Measurements from ENCODE around the gene AFF2. TPM values are rescaled to one million over a fixed set of nuclear protein-coding genes. Genes with fewer than 3 reads are reported as not detected.
"Not testable (repeated sequence)": the region's sequence is repeated elsewhere in the genome, so short reads cannot be mapped to it uniquely, and the experiment has no call there.

Gene AFF2
- total and polyA plus RNA-seq, 2 donors = 0.24 to 7.0 TPM

DNA sequence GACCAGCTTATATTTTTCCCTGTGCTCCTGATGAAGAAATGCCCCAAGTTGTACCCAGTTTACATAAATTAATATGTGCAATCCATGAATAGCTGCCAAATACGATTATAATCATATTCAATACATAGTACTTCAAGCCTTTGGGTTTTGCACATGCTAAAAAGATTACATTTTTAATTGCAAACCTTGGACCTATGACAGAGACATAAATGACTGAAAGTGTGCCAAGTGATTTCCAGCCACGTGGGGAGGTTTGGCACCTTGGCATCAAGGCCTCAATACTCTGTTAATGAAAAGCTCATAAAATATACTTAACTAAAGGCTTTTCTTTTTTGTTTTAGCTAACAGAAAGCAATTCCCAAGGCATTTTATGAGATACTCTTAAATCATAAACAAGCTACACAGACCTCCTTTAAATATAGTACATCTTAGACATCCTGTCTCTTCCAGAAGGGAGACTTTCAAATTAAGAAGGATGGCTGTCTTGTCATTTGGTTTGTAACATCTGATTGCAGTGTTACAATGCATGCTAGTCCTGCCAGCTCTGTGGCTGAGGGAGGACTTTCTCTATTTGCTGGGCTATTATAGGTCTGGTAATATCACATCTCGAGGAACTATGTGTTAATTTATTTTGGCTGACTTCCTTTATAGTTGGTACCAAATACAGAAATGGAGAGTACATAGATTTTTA lies 404.1 kb downstream of the AFF2 start:
- DNase-seq (ENCODE audit: extremely low spot score) = no peak
- H3K36me3 ChIP-seq (ENCODE audit: insufficient read depth) = no peaks in the 10 kb centered on the region
- H3K4me1 ChIP-seq (ENCODE audit: insufficient read depth) = no peaks in the 10 kb centered on the region
- no peak overlapping the region for H3K4me3 ChIP-seq (ENCODE audit: low read depth, low read length)
- H3K27ac ChIP-seq (ENCODE audit: low read depth) = no peak overlapping the region
- 60% methylated on average over 3 of the region's 3 CpGs for WGBS

- no peak for DNase-seq (ENCODE audit: extremely low spot score)
- Histone ChIP-seq H3K36me3 (ENCODE audit: insufficient read depth) (no peaks in the 10 kb centered on the region), H3K4me1 (ENCODE audit: insufficient read depth) (no peaks in the 10 kb centered on the region), H3K4me3 (ENCODE audit: low read depth, low read length) (no peak overlapping the region), H3K27ac (ENCODE audit: low read depth) (no peak overlapping the region)
- 86% methylated on average over 5 of the region's 5 CpGs for WGBS
These were observed 405.0 kb downstream of the AFF2 start for GRCh38 chrX:148905400-148905799.

DNA sequence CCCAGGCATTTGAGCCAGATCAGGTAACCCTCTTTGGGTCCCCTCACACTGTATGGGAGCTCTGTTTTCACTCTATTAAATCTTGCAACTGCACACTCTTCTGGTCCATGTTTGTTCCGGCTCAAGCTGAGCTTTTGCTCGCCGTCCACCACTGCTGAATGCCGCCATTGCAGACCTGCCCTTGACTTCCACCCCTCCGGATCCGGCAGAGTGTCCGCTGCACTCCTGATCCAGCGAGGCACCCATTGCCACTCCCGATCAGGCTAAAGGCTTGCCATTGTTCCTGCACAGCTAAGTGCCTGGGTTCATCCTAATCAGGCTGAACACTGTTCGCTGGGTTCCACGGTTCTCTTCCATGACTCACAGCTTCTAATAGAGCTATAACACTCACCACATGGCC lies 406.2 kb downstream of the AFF2 start:
- not testable (repeated sequence) for DNase-seq (ENCODE audit: extremely low spot score); H3K4me1 ChIP-seq (ENCODE audit: insufficient read depth)
- 97% methylated on average over 11 of the region's 11 CpGs for WGBS

DNA sequence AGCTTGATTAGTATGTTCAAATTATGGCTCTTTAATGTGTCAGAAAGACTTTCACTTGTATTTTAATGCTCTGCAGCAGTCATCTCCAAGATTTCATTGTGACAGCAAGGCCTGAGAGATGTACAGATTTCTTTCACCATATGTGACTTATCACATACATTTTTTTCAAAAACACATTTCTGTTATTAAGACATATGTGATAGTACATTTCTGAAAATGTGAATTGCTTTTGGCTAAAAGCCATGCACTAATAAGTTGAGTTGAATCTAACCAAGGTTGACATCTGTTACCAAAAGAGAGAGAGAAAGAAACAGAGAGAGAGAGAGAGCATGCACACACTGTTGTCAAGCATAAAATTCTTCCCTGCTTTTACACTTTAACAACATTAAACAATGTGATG lies 409.3 kb downstream of the AFF2 start:
- DNase-seq (ENCODE audit: extremely low spot score) = no peak
- Histone ChIP-seq H3K4me1 (ENCODE audit: insufficient read depth) (no peaks in the 10 kb centered on the region), H3K4me3 (ENCODE audit: low read depth, low read length) (no peak overlapping the region), H3K36me3 (ENCODE audit: insufficient read depth) (no peaks in the 10 kb centered on the region), H3K27ac (ENCODE audit: low read depth) (no peak overlapping the region)

More for the DNA sequence above, 406.2 kb downstream of the AFF2 start:
- H3K27ac ChIP-seq (ENCODE audit: low read depth); H3K4me3 ChIP-seq (ENCODE audit: low read depth, low read length); H3K36me3 ChIP-seq (ENCODE audit: insufficient read depth): not testable (repeated sequence)

DNA sequence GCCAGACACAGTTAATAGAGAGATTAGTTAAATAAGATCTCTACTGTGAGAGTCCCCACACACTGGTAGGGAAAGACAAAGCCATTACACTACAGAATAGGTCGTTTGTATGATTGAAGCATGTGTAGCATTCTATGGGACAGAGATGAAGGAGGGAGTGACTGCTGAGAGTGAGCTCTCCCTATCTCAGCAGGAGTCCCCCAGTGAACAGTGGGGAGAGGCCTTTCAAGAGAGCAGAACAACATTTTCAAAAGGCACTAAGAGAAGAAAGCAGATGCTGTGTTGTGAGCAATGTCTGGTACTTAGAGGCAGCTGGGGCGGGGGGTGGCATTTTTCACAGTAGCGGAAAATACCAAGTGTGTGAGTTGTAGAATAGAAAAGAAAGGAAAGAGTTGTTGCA lies 413.6 kb downstream of the AFF2 start:
- no peak for DNase-seq (ENCODE audit: extremely low spot score)
- no peak overlapping the region for H3K4me3 ChIP-seq (ENCODE audit: low read depth, low read length)
- 62% methylated on average over 3 of the region's 3 CpGs for WGBS

GRCh38 chrX:148914783-148915182 lies 414.4 kb downstream of the AFF2 start:
- no peaks in the 10 kb centered on the region for H3K36me3 ChIP-seq (ENCODE audit: insufficient read depth)
- WGBS = 90% methylated on average over 3 of the region's 3 CpGs

More for the DNA sequence above, 413.6 kb downstream of the AFF2 start:
- H3K36me3 ChIP-seq (ENCODE audit: insufficient read depth) = no peaks in the 10 kb centered on the region
- H3K4me1 ChIP-seq (ENCODE audit: insufficient read depth) = no peaks in the 10 kb centered on the region
- no peak overlapping the region for H3K27ac ChIP-seq (ENCODE audit: low read depth)

DNA sequence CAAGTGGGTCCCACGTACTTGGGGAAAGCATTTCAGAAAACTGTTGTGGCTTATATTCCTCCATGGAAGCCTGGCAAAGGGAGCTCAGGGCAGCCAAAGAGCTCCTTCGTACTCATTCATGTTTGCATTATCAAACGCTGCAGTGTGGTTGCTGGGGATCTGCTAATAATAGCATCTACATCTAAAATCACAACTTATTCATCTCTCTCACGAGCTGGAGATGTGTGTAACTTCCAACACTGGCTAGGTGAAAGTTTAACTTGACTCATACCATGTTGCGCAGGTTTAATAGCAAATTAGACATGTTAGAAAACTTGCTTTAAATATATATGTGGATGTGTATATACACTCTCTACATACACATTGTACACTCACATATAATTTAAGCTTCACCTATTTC lies 415.1 kb downstream of the AFF2 start:
- Histone ChIP-seq H3K36me3 (ENCODE audit: insufficient read depth) (no peaks in the 10 kb centered on the region), H3K27ac (ENCODE audit: low read depth) (no peak overlapping the region), H3K4me1 (ENCODE audit: insufficient read depth) (no peaks in the 10 kb centered on the region), H3K4me3 (ENCODE audit: low read depth, low read length) (no peak overlapping the region)
- DNase-seq (ENCODE audit: extremely low spot score) = no peak
- 60% methylated on average over 5 of the region's 5 CpGs for WGBS

More at GRCh38 chrX:148914783-148915182, 414.4 kb downstream of the AFF2 start:
- Histone ChIP-seq H3K4me1 (ENCODE audit: insufficient read depth) (no peaks in the 10 kb centered on the region), H3K27ac (ENCODE audit: low read depth) (no peak overlapping the region), H3K4me3 (ENCODE audit: low read depth, low read length) (no peak overlapping the region)
- DNase-seq (ENCODE audit: extremely low spot score) = no peak

DNA sequence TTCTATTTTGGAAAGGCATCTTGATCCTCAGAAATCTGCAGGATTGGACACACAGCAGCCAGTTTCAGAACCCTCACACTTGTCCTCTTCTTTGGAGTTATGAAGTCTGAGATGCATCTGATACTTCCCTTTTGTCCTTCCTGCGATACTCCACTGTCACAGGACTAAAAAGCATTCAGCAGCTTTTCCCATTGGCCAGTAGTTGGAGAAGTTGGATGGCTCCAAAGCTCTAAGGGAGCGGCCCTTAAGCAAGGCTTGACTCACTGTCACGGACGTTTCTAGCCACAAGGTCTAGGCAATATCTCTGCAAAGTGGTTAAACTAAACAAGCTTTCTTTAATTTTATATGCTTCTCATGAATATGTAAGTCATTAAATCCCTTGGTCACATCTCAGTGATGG lies 417.0 kb downstream of the AFF2 start:
- Histone ChIP-seq H3K4me3 (ENCODE audit: low read depth, low read length) (no peak overlapping the region), H3K27ac (ENCODE audit: low read depth) (no peak overlapping the region), H3K4me1 (ENCODE audit: insufficient read depth) (no peaks in the 10 kb centered on the region), H3K36me3 (ENCODE audit: insufficient read depth) (no peaks in the 10 kb centered on the region)
- no peak for DNase-seq (ENCODE audit: extremely low spot score)
- WGBS = 80% methylated on average over 4 of the region's 4 CpGs

GRCh38 chrX:148923631-148924030 lies 423.2 kb downstream of the AFF2 start:
- no peak overlapping the region for H3K4me3 ChIP-seq (ENCODE audit: low read depth, low read length)
- H3K36me3 ChIP-seq (ENCODE audit: insufficient read depth) = no peaks in the 10 kb centered on the region
- H3K27ac ChIP-seq (ENCODE audit: low read depth) = no peak overlapping the region
- DNase-seq (ENCODE audit: extremely low spot score) = no peak
- H3K4me1 ChIP-seq (ENCODE audit: insufficient read depth) = no peaks in the 10 kb centered on the region
- 39% methylated on average over 2 of the region's 2 CpGs for WGBS

- H3K27ac ChIP-seq (ENCODE audit: low read depth) = no peak overlapping the region
- H3K36me3 ChIP-seq (ENCODE audit: insufficient read depth) = no peaks in the 10 kb centered on the region
- WGBS = 90% methylated on average over 4 of the region's 4 CpGs
- H3K4me1 ChIP-seq (ENCODE audit: insufficient read depth) = no peaks in the 10 kb centered on the region
- H3K4me3 ChIP-seq (ENCODE audit: low read depth, low read length) = no peak overlapping the region
- DNase-seq (ENCODE audit: extremely low spot score) = no peak
These were observed 426.0 kb downstream of the AFF2 start for GRCh38 chrX:148926371-148926770.

DNA sequence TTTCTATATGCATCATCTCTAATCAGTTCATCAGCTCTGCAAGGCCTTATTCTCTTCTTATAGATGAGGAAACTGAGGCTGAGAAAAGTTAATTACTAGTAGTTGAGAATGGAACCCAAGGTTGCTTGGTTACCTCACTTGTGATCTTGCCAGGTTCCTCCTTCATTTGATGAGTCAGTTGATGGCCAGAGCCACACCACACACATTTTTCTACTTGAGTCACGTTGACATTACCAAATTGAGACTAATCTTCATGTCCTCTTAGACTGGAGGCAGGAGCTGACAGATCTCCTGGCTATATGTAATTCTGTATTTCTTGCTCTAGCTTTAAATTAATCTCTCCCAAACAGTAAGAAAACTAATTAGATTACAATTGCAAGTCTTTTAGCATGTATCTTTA lies 428.4 kb downstream of the AFF2 start:
- Histone ChIP-seq H3K4me3 (ENCODE audit: low read depth, low read length) (no peak overlapping the region), H3K36me3 (ENCODE audit: insufficient read depth) (no peaks in the 10 kb centered on the region), H3K27ac (ENCODE audit: low read depth) (no peak overlapping the region), H3K4me1 (ENCODE audit: insufficient read depth) (no peaks in the 10 kb centered on the region)
- DNase-seq (ENCODE audit: extremely low spot score) = no peak
- 74% methylated on average over 1 of the region's 1 CpG for WGBS

GRCh38 chrX:148929686-148930085 lies 429.3 kb downstream of the AFF2 start:
- Histone ChIP-seq H3K36me3 (ENCODE audit: insufficient read depth) (no peaks in the 10 kb centered on the region), H3K27ac (ENCODE audit: low read depth) (no peak overlapping the region), H3K4me1 (ENCODE audit: insufficient read depth) (no peaks in the 10 kb centered on the region), H3K4me3 (ENCODE audit: low read depth, low read length) (no peak overlapping the region)
- WGBS = 72% methylated on average over 3 of the region's 3 CpGs
- no peak for DNase-seq (ENCODE audit: extremely low spot score)

DNA sequence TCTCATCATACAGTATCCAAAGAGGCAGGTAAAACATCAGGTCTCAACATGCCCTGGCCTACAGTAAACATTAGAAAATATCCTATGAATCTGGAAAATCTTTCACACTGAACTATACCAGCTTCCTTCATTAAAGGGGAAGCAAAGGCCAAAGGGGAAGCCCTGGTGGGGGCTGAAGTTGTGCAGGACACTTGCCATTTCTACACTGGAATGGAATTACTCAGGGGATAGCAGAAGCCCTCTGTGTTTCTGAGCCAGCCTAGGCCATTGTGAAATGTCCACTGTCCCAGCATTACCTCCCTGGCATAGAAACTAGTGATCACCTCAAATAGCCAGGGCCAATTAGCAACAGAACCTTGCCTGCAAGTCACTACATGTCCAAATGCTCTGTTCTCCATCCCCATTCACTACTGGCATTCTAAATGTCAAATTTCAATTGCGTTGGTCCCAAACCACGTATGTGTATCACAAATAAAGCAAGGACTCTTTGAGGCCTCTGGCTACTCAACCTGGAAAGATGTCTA lies 429.9 kb downstream of the AFF2 start:
- DNase-seq (ENCODE audit: extremely low spot score) = no peak
- Histone ChIP-seq H3K27ac (ENCODE audit: low read depth) (no peak overlapping the region), H3K4me1 (ENCODE audit: insufficient read depth) (no peaks in the 10 kb centered on the region), H3K36me3 (ENCODE audit: insufficient read depth) (no peaks in the 10 kb centered on the region), H3K4me3 (ENCODE audit: low read depth, low read length) (no peak overlapping the region)
- 90% methylated on average over 2 of the region's 2 CpGs for WGBS

DNA sequence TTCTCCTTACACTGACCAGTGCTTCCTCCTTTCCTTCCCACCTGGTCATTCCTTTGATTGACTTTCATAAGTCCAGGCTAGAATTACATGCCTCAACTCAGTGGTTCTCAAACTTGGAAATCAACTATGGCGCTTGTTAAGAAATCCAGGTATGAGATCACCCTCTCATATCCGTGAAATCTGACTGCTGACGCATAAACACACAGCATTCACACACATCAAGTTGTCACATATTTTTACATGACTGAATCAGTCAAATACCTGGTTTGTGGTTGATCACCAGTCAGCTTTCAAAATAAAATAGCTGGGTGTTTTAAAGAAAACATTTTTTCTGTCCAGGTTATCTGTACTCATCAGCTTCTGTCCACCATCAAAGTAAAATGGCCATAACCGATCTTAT lies 433.5 kb downstream of the AFF2 start:
- 96% methylated on average over 4 of the region's 4 CpGs for WGBS
- no peaks in the 10 kb centered on the region for H3K36me3 ChIP-seq (ENCODE audit: insufficient read depth)
- no peak for DNase-seq (ENCODE audit: extremely low spot score)
- H3K4me1 ChIP-seq (ENCODE audit: insufficient read depth) = no peaks in the 10 kb centered on the region
- H3K27ac ChIP-seq (ENCODE audit: low read depth) = no peak overlapping the region
- H3K4me3 ChIP-seq (ENCODE audit: low read depth, low read length) = no peak overlapping the region
